Glomerular endothelial cell (primary cell): ENCODE data around the gene FAM111B. TPM values are rescaled to one million over a fixed set of nuclear protein-coding genes. Genes with fewer than 3 reads are reported as not detected.
A peak's percentile ranks its signal among the peaks of the same experiment; 100 is the strongest.
"Not testable (repeated sequence)": the region's sequence is repeated elsewhere in the genome, so short reads cannot be mapped to it uniquely, and the experiment has no call there.

Experiments used
- DNase-seq: peaks from one replicate; pipeline ENCODE4 v3.0.0-alpha.2; 2011; ENCODE audit warnings: low read depth, low spot score; ENCODE audit errors: extremely low read depth
- total RNA-seq: library from RNA; depleted of rRNA; stranded (reverse); fragments of >200 nt; gene quantifications from 2 replicates; pipeline ENCODE4 v1.2.3, GENCODE V29; 2015

The FAM111B gene
- total RNA-seq, 1 donor from 2014 or later = 5.6 TPM

DNA sequence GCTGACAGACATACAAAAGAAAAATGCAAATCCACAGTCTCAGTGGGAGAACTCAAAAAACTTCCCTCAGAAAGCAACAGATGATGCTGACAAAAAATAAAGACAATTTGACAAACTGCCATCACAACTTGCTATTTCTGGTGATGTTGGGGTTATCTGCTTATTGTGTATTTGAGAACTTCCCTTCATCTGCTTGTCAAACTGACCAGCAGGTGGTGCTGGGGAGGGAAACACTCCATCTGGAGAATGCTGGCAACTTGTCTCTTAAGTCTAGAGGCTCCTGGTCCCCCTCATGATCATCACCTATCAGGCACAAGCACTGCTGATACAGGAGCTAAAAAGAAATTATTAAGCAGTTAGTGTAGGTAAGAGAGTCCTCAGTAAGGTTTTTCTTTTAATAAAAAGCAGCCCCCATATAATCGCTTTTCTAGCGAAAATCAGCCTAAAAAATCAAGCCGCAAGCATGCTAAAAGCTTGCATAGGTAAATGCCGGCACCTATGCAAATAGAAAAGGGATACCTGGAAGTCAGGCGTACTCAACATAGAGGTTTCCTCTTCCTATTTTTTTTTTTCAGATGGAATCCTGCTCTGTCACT is 9.8 kb upstream of the FAM111B start:
- peak; percentile 12 for DNase-seq

DNA sequence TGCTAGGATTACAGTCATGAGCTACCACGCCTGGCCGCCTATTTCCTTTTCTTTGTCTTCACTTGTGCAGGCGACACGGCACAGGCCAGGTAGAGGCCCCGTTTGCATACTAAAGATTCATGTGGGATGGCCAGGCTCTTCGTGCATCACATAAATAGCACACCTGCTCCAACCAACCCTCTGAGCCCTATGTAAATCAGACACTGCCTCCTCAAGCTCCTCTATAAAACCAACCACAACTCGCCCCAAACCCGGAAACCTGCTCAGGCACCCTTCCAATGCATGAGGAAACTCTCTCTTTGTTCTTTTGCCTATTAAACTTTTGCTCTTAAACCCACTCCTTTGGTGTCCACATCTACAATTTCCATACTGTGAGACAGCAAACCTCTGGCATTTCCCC is 9.1 kb upstream of the FAM111B start:
- DNase-seq = not testable (repeated sequence)

DNA sequence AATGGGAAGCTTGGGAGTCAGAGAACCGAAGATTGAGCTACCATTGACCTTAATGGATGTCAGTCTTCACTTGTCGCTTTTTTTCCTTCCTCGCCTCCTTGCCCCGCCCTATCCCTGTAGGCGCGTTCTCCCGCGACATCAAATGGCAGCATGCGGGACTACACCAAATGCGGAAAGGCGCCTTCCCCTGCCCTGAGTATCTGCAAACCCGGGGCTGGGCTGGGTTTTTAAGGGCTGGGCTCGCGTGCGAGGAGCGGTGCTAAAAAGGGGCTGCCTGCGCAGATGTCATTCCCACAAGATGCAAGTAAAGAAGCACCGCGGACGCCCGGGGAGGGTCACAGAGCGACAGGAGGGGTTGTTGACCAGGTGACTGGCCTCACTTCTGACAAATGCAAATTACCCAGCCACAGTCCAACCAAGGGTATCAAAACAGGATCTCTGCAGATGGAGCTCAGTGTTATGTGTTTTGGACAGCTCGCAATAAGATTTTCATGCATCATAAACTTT is 4.7 kb upstream of the FAM111B start:
- no peak for DNase-seq

DNA sequence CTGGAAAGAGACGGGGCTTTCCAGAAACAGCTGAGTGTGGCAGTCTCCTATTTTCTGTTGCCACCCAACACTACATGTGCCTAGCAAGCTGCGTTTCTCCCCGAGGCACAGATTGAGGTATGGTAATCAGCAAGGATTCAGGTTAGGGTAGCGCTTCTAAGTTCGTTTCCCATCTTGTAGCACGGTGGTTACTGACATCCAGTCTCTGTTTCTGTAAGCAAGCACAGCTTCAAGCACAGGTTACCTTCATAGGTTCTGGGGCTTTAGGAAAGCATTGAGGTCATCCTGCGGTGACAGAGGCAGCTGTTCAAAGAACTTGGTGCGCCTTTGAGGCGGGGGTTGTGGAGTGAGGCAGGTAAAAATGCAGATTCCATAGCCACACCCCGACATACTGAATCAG is 684 bp downstream of the FAM111B start:
- DNase-seq = not testable (repeated sequence)

DNA sequence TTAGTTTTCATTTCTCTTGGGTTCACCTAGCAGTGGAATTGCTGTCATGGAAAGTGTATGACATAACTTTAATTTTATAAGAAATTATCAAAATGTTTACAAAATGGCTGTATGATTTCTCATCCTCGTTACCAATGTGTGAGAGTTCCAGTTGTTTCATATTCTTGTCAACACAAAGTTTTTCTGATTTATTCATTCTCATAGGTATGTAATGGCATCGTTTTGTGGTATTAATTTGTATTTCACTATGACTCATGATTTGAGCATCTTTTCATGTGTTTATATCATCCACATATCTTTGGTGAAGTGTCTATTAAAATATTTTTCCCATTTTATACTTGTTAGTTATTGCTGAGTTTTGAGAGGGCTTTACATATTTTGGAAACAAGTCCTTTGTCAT is 5.5 kb downstream of the FAM111B start:
- no peak for DNase-seq

DNA sequence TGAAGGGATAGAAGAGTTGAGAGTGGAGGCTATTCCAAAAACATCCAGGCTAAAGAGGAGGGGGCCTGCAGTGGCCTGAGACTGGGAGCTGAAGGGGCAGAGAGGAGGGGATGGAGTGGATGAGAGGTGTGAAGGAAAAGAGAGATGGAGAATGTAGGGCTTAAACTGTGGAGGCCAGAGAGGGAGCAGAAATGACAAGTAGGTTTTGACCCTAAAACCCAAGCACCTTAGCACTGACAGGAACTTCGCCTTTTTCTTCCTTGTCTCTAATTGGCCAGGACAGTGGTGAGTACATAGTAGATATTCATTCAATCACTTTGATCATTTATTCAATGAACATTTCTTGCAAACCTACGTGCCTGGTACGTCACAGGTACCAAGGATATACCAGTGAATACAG is 7.3 kb downstream of the FAM111B start:
- DNase-seq = no peak

DNA sequence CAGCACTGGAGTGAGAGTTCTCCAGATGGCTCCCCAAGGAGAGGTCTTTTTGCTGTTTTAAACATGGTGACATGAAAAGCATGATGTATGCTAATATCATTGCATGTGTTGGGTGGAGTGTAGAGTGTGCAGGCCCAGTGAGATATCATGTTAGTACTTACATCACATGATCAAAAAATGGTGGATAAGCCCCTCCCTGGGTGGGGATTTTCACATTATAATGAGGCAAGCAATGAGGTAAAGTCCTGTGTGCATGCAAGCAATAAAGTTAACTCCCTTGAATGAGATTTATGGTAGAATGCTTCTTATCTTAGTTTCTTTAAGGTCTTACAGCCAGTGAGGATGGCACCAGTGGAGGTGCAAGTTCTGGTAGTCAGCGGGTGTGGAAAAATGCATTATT is 8.5 kb downstream of the FAM111B start:
- DNase-seq = no peak

DNA sequence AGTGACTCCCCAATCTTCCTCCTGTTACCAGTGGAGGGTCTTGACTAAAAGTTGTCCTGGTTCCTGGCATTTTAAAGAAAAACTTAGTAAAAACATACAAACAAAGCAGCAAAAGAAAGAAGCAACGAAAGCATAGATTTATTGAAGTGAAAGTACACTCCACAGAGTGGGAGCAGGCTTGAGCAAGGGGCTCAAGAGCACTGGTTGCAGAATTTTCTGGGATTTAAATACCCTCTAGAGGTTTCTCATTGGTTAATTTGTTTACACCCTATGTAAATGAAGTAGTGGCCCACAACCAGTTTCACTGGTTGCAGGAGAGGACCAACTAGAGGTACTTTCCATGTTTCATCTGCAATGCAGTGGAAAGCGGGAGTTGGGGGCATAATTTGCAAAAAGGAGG is 10.7 kb downstream of the FAM111B start:
- no peak for DNase-seq

DNA sequence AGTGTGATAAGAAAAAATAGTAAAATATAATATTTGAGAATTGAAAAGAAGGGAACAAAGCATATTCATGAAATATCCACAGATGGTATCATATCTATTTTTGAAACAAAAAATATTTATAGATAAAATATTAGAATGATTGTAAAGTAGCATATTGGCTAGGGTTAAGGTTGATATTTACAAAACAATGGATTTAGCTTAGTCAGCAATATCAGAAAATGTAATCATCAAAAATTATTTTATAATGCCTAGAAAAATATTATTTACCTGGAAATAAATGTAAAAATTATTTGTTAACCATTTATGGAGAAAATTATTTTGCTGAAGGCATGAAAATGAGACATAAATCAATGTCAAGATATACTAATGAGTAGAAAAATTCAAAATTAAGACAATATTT is 12.8 kb downstream of the FAM111B start:
- DNase-seq = no peak

DNA sequence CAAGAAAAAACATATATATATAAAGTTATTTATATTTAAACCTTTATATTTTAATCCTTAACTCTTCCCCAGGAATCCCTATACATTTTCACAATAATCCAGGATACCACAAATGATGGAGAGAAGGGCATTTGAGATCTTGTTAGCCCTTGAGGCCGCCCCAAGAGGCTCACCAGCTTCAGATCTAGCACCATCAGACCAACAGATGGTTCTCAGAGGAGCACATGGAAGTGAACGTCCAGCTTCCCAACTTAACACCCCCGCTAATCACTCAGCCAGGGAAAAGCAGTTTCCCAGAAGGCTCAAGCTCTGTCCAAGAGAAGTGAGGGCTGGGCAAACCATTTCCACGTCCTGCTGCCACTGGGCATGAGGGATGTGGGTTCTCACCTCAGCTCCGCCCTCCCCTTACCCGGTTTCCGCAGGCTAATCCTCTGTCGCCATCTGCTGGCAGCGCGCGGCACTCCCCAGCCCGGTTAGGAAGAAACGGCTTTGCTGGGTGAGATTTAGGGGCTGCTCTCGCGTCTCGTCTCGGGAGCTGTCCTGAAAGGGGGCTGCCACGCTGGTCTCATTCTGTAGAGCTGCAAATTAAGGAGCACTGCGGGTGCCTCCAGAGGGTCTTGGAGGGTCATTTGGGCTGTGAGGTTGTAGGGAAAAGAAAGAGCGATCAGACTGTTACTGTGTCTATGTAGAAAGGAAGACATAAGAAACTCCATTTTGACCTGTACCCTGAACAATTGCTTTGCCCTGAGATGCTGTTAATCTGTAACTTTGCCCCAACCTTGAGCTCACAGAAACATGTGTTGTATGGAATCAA is 28.8 kb downstream of the FAM111B start:
- DNase-seq = no peak

DNA sequence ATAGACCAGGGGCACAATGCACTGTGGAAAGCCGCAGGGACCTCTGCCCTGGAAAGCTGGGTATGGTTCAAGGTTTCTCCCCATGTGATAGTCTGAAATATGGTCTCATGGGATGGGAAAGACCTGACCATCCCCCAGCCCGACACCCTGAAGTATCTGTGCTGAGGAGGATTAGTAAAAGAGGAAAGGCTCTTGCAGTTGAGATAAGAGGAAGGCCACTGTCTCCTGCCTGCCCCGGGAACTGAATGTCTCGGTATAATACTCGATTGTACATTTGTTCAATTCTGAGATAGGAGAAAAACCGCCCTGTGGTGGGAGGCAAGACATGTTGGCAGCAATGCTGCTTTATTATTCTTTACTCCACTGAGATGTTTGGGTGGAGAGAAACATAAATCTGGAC is 29.5 kb downstream of the FAM111B start:
- not testable (repeated sequence) for DNase-seq

DNA sequence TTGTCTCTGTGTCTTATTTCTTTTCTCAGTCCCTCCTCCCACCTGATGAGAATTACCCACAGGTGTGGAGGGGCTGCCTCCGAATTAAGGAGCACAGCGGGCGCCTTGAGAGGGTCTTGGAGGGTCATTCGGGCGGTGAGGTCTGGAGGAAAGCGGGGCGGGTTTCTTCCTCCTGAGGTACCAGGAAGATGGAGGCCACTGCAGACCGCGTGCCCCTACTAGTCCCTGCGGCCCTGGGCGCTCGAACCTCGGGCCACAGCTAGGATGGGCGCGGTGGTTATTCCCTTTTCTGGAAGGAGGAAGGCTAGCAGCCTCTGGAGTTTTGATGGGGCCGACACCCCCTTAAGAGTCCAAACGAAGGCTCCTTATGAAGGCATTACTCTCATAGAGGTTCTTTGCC is 30.2 kb downstream of the FAM111B start:
- no peak for DNase-seq

DNA sequence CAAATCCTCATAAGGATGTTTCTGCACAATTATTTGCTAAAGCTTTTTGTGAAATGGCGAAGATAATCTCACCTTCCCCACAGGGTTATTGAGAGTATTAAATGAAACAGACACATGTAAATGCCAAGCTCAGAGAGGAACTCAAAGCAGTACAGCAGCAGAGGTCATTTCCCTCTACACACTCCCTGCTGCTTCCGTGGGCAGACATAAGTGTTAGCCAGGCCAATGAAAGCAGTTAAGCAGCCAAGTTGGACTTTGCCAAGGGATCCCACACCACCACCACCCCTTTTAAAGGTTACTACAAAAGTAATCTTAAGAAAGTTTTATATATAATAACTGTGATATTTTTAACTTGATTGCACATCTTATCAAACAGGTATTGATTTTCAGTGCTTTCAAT is 31.6 kb downstream of the FAM111B start:
- no peak for DNase-seq

DNA sequence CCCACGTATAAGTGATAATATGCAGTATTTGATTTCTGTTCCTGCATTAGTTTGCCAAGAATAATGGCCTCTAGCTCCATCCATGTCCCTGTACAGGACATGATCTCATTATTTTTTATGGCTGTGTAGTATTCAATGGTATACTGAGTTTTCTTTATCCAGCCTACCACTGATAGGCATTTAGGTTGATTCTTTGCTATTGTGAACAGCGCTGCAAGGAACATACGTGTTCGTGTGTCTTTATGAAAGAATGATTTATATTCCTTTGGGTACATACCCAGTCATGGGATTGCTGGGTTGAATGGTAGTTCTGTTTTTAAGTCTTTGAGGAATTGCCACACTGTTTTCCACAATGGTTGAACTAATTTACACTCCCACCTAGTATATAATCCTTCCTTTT is 34.2 kb downstream of the FAM111B start:
- no peak for DNase-seq

DNA sequence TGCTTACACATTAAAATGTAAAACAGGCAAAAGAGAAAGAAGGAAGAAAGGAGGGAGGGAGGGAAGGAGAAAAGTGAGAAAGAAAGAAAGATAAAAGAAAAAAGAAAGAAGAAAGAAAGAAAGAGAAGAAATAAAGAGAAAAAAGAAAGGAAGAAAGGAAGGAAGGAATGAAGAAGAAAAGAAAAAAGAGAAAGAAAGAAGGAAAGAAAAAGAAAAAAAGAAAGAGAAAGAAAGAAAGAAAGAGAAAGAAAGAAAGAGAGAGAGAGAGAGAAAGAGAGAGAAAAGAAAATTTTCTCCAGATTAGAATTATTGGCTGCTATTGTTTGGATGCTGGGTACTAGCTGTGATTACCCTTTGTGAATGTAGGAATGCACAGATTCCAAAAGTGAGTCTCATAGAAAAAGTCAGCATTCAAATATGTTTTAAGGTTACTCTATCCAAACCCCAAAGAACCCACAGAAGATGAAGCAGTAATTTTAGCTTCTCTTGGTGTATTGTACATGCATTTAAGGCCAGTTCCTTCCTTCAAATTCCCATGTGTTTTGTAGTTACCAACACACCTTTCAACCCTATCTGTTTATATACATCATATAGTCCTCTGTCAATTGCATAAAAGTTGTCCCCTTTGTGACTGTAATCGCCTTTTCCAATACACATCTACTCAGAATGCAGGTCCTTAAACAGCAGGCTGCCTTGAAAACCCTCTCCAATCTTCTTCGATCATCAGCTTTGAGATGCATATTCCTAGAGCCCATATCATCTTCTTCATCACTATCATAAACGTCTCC is 34.8 kb downstream of the FAM111B start:
- DNase-seq = no peak

DNA sequence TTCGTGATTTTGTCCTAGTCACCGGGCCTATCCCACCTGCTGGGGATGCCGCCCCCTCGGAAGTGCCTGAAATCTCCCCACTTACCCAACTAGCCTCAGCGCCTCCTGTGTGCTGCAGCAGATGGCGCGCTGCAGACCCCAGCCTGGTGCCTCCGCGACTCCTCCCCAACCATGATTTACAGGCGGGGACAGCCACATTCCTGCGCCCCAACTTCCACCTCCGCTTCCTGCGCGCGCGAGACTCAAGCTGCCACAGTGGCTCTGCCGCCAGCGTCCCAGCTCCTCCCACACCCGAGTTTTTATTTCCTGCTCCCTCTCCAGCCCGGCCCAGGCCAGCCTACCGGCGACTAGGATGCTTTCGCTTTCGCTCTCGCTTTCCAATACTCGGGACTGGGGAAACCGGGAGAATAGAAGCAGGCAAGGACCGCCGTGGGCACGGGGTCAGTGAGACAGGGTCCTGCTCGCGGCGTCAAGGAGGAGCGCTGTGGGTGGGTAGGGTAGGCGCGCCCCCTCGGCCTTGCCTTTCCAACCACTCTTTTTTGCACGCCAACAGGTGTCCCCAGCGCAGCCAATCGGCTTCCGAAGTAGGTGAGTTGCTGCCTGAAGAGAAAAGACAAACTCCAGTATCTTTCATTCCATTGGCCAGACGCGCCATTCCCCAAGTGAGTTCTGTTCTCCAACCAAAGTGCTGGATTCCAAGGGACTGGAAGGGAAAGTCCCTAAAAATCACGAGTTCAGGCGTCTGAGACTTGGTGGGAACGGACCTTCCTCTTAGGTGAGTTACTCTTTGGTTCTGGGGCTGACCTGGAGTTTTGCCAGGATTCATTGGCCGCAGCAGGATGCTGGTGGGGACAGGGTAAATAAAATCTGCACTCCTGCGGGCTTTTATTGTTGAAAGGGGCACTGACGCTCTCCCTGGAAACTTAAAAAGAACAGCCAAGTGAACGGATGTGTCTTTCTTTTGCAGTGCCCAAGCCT is 35.8 kb downstream of the FAM111B start, which contains the start of gene FAM111A:
Gene FAM111A, plus strand, starts transcription at position 327 of the 978 bp plus-strand sequence. CDS start 6,017 bp downstream, outside the sequence.
- peak; percentile 62 for DNase-seq

DNA sequence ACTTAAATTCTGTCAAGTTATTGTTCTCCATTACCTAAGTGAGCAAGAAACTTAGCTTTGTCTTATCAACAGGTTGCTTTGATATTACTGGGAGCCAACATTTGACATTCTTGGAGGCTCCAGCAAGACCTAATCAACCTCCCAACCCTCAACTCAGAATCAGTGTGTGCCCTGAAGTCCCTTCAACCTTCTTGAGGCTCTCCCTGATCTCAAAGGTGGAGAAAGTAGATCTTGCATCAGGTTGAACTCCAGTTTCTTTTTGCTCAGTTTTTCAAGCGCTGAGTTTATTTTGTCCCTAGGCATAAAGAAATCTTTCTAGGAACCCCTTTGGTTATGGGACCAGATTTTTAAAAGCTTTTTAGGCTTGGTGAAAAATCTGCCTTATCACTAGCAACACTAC is 37.1 kb downstream of the FAM111B start:
- DNase-seq = no peak

DNA sequence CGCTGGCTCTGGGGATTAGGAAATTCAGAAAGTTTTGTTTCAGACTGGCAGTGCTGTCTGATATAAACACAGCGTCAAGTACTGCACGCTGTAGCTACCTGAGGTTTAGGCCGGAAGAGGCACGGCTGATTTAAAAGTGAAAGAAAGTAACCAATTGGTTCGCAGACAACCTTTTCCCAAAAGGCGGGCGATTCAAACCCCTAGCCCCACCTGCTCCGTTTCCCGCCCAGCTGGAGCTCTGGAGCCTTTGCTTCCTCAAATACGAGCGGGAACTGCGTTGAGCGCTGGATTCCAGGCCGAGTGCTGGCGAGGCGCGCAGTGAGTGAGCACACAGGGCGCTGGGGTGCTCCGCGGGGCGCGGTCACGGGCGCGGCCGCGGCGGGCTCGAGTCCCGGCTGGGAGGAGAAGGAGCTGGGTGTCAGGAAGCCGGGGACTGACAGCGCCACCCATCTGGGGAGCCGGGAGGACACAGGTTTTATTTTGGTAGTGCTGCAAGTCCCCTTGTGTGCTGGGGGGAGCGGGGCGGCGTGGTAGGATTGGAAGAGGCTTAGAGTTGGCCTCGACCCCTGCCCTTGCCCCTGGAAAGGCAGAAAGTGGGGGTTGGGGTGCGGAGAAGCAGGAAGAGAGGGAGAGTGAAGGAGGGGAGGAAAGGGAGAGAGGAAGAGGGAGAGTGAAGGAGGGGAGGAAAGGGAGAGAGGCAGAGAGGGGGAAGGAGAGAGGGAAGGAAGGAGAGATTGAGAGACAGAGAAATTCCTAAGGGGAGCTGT is 37.7 kb downstream of the FAM111B start:
- DNase-seq = peak; percentile 33

DNA sequence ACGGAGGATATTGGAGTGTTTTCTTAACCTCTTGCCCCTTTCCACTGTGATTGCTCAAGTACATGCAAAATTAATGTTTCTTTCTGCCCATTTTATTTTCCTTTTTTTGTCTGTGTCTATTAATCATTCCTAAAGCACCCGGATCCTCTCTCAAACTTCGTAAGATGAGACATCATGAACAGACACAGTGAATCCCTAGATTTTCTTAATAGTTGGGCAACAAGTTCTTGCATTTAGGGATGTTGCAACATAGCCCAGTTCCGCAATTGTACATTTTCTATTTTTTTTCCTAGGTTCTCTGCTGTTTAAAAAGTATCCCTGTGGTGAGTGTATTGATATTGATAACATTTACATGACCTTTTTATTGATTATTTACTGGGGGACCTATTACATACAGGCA is 38.5 kb downstream of the FAM111B start:
- DNase-seq = no peak
